Hepatic stellate cell (primary cell): ENCODE results near the gene ZNF844.
"Not testable (repeated sequence)": the region's sequence is repeated elsewhere in the genome, so short reads cannot be mapped to it uniquely, and the experiment has no call there.

Experiments used
- DNase-seq: peaks from one replicate; pipeline ENCODE4 v3.0.0; 2011; ENCODE audit warnings: low spot score

ZNF844 gene

DNA sequence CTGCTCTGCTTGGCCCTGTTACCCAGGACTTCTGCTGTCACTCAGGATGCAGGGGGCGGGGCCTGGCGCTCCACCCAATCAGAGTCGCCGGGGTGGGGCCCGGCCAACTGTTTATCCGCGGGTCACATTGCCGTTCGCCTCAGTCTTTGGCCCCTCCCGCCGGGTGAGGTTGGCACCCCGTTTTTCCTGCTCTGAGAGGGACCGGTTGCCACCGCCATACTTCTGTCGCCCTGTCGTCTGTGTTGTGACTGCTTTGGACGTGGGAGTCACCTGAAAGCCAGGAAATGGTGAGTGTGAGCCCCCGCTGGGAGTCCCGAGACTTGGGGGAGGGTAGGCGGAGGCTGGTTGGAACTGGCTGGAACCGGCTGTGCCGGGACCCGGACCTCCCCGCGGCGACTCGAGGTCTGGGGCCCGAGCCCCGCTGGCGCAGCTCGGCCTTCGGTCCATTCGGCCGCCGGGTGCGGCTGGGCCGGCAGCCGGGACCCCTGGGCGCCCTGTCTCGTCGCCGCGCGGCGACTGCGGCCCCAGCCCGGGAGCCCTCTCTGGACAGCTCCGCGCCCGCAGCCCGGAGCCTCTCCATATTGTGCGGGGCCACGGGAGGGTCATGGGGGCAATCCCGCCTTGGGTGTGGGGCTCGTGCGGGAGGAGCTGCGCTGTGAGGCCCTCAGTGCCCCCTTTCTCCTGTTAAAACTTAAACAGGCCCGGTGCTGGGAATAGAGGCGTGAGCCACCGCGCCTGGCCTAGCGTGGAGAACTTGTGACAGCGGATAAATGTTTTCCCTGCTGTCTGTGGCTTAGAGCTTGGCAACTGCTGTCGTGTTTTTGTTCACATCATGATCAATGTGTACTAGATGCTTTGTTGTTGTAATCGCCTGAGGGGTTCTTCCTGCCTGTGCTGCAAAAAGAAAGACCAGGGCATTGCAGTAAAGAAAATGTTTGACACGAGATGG is at the start of gene ZNF844:
ZNF844 (plus strand) TSS at position 142 of the 949 bp plus-strand sequence; CDS start at position 285, 143 bp downstream.
- DNase-seq: peak; percentile 96

DNA sequence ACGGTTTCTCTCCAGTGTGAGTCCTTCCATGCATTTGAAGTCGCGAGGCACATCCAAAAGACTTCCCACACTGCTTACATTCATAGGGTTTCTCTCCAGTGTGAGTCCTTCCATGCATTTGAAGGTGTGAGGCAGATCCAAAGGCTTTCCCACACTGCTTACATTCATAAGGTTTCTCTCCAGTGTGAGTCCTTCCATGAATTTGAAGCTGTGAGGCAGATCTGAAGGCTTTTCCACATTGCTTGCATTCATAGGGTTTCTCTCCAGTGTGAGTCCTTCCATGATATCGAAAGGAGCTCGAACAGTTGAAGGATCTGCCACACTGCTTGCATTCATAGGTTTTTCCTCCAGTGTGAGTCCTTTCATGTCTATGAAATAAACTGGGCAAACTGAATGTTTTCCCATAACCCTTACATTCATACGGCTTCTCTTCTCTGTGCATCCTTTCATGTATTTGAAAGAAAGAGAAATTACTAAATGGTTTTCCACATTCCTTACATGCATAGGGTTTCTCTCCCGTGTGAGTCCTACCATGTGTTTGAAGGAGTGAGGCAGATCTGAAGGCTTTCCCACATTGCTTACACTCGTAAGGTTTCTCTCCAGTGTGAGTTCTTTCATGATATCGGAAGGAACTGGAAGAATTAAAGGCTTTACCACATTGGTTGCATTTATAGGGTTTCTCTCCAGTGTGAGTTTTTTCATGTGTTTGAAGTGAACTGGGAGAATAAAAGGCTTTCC is 49.3 kb upstream of the ZNF844 start:
- no peak for DNase-seq

GRCh38 chr19:12015753-12016116 is 48.8 kb upstream of the ZNF844 start:
- DNase-seq: no peak

DNA sequence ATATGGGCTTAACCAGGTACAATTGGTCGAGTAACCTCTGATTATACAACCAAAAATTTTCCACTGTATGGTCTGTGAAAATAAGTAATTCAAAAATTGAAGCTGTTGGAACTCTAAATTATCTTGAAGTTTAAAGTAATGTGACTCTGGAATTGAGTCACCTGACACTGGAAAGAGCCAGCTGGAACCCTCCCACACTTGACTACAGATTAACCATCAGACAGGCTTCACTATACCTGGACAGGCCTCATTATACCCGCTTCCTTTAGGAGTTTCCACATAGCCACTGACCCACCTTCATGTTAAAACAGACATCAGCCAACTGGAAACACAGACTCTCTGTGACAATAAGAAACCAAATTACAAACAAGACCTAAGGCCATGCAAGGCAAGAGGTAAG is 30.3 kb upstream of the ZNF844 start:
- no peak for DNase-seq

DNA sequence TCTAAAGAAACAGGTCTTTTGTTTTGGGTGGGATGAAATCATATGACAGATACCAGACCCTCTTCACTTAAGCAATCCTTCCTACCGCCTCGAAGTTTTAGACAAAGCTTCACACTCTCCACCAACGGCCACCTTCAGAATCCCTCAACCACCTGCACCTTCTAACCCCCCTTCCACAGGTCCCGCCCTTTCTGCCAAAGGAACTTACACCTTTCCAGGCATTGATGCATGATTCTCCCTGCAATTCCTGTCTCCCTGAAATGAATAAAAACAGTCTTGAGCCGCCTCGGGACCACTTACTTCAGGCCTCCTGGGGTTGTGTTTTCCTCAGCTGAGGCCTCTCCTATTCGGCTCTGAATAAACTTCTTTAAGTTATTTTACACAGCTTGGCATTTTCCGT is 29.9 kb upstream of the ZNF844 start:
- peak; percentile 32 for DNase-seq

DNA sequence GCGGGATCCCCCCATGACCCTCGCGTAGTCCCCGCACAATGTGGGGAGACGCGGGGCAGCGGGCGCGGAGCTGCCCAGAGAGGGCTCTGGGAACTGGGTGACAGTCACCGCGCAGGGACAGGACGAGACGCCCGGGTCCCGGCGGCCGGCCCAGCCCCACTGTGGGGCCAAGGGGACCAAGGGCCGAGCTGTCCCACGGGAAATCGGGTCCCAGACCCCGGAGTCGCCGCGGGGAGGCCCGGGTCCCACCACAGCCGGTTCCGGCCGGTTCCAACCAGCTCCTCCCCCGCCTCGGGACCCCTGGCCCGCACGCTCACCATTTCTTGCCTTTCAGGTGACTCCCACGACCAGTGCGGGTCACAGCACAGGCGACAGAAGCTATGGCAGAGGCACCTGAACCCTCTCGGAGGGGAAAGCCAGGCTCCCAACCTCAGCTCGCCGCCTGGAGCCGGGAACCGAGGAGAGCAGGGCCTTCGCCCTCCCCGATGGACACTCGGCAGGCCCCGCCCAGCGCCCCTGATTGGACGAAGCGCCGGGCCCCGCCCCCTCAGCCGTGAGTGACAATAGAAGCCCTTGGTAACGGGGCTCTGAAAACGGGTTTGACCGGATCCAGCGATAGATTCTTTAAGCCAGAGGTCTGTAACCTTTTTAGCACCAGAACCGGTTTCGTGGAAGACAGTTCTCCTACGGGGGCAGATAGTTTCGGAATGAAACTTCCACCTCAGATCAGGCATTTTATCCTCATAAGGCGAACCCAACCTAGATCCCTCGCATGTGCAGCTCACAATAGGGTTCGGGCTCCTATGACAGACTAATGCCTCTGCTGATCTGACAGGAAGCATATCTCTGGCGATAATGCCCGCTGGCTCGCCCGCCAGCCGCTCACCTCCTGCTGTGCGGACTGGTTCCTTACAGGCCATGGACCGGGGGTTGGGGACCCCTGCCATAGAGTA is 29.0 kb upstream of the ZNF844 start, which contains the start of gene ZNF433:
ZNF433 (minus strand) TSS at position 460 of the 953 bp plus-strand sequence; CDS start at position 320, 140 bp downstream.
- DNase-seq: peak; percentile 97

DNA sequence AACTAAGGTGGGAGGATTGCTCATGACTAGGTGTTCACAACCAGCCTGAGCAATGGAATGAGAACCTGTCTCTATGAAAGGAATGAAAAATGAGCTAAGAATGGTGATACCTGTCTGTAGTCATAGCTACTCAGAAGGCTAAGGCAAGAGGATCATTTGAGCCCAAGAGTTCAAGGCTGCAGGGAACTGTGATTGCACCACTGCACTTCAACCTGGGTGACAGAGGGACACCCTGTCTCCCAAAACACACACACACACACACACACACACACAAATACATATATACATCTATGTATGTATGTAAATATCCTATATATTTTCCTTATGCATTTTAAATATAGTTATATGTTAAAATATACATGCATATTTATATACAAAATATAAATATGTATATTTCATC is 21.6 kb upstream of the ZNF844 start:
- DNase-seq: no peak

DNA sequence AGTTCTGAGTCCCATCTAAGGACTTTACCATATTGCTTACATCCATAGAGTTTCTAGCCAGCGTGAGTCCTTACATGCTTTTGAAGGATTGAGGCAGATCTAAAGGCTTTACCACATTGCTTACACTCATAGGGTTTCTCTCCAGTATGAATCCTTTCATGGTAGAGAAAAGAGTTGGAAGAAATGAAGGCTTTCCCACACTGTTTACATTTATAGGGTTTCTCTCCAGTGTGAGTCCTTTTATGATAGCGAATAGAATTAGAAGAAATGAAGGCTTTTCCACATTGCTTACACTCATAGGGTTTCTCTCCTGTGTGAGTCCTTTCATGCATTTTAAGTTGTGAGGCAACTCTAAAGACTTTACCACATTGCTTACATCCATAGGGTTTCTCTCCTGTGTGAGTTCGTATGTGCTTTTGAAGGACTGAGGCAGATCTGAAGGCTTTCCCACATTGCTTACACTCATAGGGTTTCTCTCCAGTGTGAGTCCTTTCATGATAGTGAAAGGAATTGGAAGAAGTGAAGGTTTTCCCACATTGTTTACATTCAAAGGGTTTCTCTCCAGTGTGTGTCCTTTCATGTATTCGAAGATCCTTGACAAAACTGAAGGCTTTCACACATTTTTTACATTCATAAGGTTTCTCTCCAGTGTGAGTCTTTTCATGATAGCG is 20.6 kb upstream of the ZNF844 start:
- DNase-seq: no peak

GRCh38 chr19:12047868-12048267 is 16.7 kb upstream of the ZNF844 start:
- DNase-seq: no peak

DNA sequence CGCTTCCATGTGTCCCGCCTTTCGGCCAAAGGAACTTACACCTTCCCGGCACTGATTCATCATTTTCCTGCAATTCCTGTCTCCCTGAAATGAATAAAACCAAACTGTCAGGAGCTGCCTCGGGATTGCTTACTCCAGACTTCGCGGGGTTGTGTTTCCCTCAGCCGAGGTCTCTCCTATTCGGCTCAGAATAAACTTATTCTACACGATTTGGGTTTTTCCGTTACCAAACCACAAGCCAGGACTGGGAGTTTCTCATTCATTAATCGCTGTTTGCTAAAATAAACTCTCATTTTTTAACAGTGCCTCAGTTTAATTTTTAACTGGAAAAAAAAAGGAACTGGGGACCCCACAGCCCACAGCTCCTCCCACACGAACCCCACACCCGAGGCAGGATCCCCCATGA is 12.4 kb upstream of the ZNF844 start:
- no peak for DNase-seq

DNA sequence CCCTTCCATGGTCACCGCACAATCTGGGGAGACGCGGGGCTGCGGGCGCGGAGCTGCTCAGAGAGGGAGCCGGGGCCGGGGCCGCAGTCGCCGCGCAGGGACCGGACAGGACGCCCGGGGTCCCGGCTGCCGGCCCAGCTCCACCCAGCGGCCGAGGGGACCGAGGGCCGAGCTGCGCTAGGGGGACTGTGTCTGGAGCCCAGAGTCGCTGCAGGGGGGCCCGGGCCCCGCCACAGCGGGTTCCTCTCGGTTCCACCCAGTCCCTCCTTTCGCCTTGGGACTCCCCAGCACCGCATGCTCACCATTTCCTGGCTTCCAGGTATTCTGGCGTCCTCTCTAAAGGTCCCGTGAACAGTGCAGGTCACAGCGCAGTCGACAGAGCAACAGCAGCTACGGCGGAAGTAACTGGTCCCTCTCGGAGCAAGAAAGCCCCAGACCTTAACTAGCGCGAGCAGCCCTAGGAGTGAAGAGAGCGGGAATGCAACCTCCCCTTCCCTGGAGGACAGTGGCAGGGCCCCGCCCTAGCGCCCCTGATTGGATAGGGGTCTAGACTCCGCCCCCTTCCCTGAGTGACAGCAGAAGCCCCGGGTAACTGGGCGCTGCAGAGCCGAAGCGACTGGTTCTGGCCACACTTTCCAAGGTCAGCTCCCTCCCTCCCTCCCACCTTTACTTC is 11.9 kb upstream of the ZNF844 start, which contains the start of gene ZNF878:
ZNF878 (minus strand) TSS at position 465 of the 673 bp plus-strand sequence; CDS start at position 305, 160 bp downstream.
- peak; percentile 91 for DNase-seq

- no peak for DNase-seq
Measured at GRCh38 chr19:12055784-12056183, 8.7 kb upstream of the ZNF844 start.

- DNase-seq: no peak
Measured at GRCh38 chr19:12075538-12076139, 11.1 kb downstream of the ZNF844 start.

DNA sequence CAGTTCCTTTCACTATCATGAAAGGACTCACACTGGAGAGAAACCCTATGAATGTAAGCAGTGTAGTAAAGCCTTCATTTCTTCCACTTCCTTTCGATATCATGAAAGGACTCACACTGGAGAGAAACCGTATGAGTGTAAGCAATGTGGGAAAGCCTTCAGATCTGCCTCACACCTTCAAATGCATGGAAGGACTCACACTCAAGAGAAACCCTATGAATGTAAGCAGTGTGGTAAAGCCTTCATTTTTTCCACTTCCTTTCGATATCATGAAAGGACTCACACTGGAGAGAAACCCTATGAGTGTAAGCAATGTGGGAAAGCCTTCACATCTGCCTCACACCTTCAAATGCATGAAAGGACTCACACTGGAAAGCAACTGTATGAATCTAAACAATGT is 11.8 kb downstream of the ZNF844 start:
- DNase-seq: not testable (repeated sequence)

GRCh38 chr19:12077375-12077774 is 12.8 kb downstream of the ZNF844 start:
- no peak for DNase-seq

GRCh38 chr19:12083336-12083735 is 18.8 kb downstream of the ZNF844 start:
- DNase-seq: not testable (repeated sequence)

DNA sequence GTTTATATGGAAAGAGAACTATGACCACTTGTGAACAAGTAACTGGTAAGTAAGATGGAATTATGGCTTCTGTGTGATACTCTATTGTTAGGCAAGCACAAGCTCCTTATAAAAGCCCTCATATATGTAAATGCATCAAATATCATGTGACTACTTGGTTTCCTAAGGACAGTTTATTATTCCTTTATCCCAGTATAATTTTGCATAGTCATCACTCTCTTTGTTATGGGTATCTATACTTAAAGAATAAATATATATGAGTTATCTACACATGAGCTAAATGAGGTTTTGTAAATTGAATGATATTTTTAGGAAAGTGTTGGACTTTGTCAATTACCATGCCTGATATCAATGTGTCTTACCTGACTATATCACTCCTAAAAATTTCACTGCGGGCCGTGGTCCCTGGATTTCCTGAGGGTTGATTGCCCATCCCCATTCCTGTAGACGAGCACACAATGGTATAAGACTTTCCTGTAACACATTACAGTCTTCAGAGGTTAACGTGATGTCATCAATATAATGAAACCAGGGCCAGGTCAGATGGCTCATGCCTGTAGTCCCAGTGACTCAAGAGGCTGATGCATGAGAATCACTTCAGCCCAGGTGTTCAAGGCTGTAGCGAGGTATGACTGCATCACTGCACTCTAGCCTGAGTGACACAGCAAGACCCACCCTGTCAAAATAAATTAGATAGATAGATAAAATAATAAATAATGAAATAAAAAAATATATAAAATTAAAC is 20.7 kb downstream of the ZNF844 start:
- no peak for DNase-seq

- peak; percentile 67 for DNase-seq
Measured at GRCh38 chr19:12090807-12091206, 26.3 kb downstream of the ZNF844 start.
